Endothelial cell of umbilical vein (primary cell): Measurements from ENCODE around the gene MATN1. TPM values are rescaled to one million over a fixed set of nuclear protein-coding genes. Genes with fewer than 3 reads are reported as not detected.

ENCODE experiments used
- BruUV-seq: library from RNA; stranded (reverse); fragments of 400-500 nt; replicated peaks from 2 replicates; lab custom pipeline; 2021; lab: Mats Ljungman, UMichigan
- CTCF ChIA-PET: fragments of 300-600, 350-600 bp; sonication (Branson Sonifier 250); formaldehyde crosslinking; loops from one replicate; lab custom pipeline; 2021; ENCODE audit warnings: antibody characterized with exemption, inconsistent platforms; lab: Charles Lee
- POLR2A ChIA-PET: fragments of 300-600, 350-600 bp; sonication (Branson Sonifier 250); formaldehyde crosslinking; loops from one replicate; lab custom pipeline; 2021; ENCODE audit warnings: antibody characterized with exemption, inconsistent platforms; lab: Charles Lee
- DNase-seq: peaks from one replicate; pipeline ENCODE4 v3.0.0-alpha.2; 2011; ENCODE audit warnings: low read depth, low spot score
- FAIRE-seq: peaks from 2 replicates; lab custom pipeline; 2011; peaks lifted over from hg19 to GRCh38; lab: Jason Lieb, UNC
- H2AFZ ChIP-seq: 2 replicates; pipeline ENCODE4 v1.6.0; 2012; ENCODE audit warnings: low read depth, low read length, control low read depth, inconsistent platforms
- H3K27ac ChIP-seq: 2 replicates; pipeline ENCODE4 v1.5.1; 2011; ENCODE audit warnings: low read depth, mild to moderate bottlenecking, control low read depth, low read length, moderate library complexity; ENCODE audit not compliant: insufficient read depth
- H3K27me3 ChIP-seq, 2 experiments: 2 replicates each; pipeline versions ENCODE4 v1.6.0 to v1.6.1; 2011; ENCODE audit warnings: low read length in 2 of 2, mixed read lengths in 1 of 2; ENCODE audit not compliant: control insufficient read depth in 2 of 2, insufficient read depth in 2 of 2
- H3K36me3 ChIP-seq, 2 experiments: 2 replicates in 1 of 2; 3 replicates in 1 of 2; pipeline ENCODE4 v1.5.1; 2011; ENCODE audit warnings: low read length in 2 of 2, mild to moderate bottlenecking in 1 of 2, moderate library complexity in 1 of 2; ENCODE audit not compliant: control insufficient read depth in 2 of 2, insufficient read depth in 2 of 2; ENCODE audit errors: extremely low read depth in 1 of 2
- H3K4me1 ChIP-seq: 3 replicates; pipeline ENCODE4 v1.5.1; 2011; ENCODE audit warnings: mild to moderate bottlenecking, low read length; ENCODE audit not compliant: control insufficient read depth, insufficient read depth; ENCODE audit errors: extremely low read depth
- H3K4me2 ChIP-seq: 2 replicates; pipeline ENCODE4 v1.6.1; 2011; ENCODE audit warnings: low read length, control low read depth, mixed read lengths; ENCODE audit not compliant: insufficient read depth
- H3K4me3 ChIP-seq, 3 experiments: fragments of 200-600 bp in 1 of 3; sonication (generic), shearing (Covaris generic) in 1 of 3; replicated peaks in 1 of 3; 2 replicates each; pipeline ENCODE4 v1.5.1; 2011 to 2016; ENCODE audit warnings: control low read depth in 3 of 3, low read length in 3 of 3, mild to moderate bottlenecking in 2 of 3, inconsistent platforms in 1 of 3, low read depth in 1 of 3, moderate library complexity in 1 of 3; ENCODE audit not compliant: insufficient read depth in 1 of 3
- H3K79me2 ChIP-seq: 2 replicates; pipeline ENCODE4 v1.6.0; 2012; ENCODE audit warnings: low read length, inconsistent platforms; ENCODE audit not compliant: control insufficient read depth, insufficient read depth
- H3K9ac ChIP-seq: replicated peaks from 2 replicates; pipeline ENCODE3; 2011; ENCODE audit warnings: low read length, control low read depth; ENCODE audit not compliant: insufficient read depth; ENCODE audit errors: extremely low read depth
- H3K9me1 ChIP-seq: replicated peaks from 3 replicates; pipeline ENCODE4 v1.6.0; 2011; ENCODE audit warnings: mild to moderate bottlenecking, low read length; ENCODE audit not compliant: control insufficient read depth, insufficient read depth; ENCODE audit errors: extremely low read depth
- H3K9me3 ChIP-seq: replicated peaks from 2 replicates; pipeline ENCODE4 v1.5.1; 2012; ENCODE audit warnings: low read length, inconsistent platforms; ENCODE audit not compliant: control insufficient read depth, insufficient read depth
- H4K20me1 ChIP-seq: replicated peaks from 2 replicates; pipeline ENCODE3; 2011; ENCODE audit warnings: mild to moderate bottlenecking, low read length; ENCODE audit not compliant: control insufficient read depth, insufficient read depth; ENCODE audit errors: extremely low read depth
- CTCF ChIP-seq, 2 donors: IDR thresholded peaks; 1 replicate in 1 of 2; 2 replicates in 1 of 2; pipeline ENCODE4 v1.5.1; 2011; ENCODE audit warnings: low read length in 2 of 2, mild to moderate bottlenecking in 2 of 2, moderate library complexity in 2 of 2, control low read depth in 1 of 2, inconsistent platforms in 1 of 2, low read depth in 1 of 2; ENCODE audit not compliant: insufficient read depth in 1 of 2; ENCODE audit errors: extremely low read depth in 1 of 2
- EZH2 ChIP-seq: IDR thresholded peaks from 2 replicates; pipeline ENCODE4 v1.6.1; 2012; ENCODE audit warnings: borderline replicate concordance, low read depth, mild to moderate bottlenecking, moderate library complexity, low read length, inconsistent platforms; ENCODE audit not compliant: severe bottlenecking
- FOS ChIP-seq: IDR thresholded peaks from 2 replicates; pipeline ENCODE4 v1.6.1; 2011; ENCODE audit warnings: mild to moderate bottlenecking, low read length, moderate library complexity, borderline replicate concordance; ENCODE audit not compliant: insufficient read depth
- GATA2 ChIP-seq: IDR thresholded peaks from 2 replicates; pipeline ENCODE4 v1.7.0; 2011; ENCODE audit warnings: low read depth, mild to moderate bottlenecking, moderate library complexity, mixed read lengths, low read length; ENCODE audit not compliant: insufficient read length, insufficient read depth
- JUN ChIP-seq: IDR thresholded peaks from 2 replicates; pipeline ENCODE4 v1.6.1; 2011; ENCODE audit warnings: borderline replicate concordance, low read depth; ENCODE audit not compliant: insufficient read length, insufficient read depth
- MAX ChIP-seq: IDR thresholded peaks from 2 replicates; pipeline ENCODE4 v1.6.1; 2011; ENCODE audit not compliant: insufficient read depth, insufficient read length
- MYC ChIP-seq: IDR thresholded peaks from one replicate; pipeline ENCODE4 v1.6.1; 2011; ENCODE audit warnings: mild to moderate bottlenecking, low read depth, low read length
- POLR2A ChIP-seq: IDR thresholded peaks from 2 replicates; pipeline ENCODE4 v1.6.1; 2012; ENCODE audit warnings: low read depth, mild to moderate bottlenecking, control low read depth, low read length
- POLR2AphosphoS5 ChIP-seq: IDR thresholded peaks from 2 replicates; pipeline ENCODE4 v1.6.1; 2012; ENCODE audit warnings: low read depth, mild to moderate bottlenecking, control low read depth, low read length, moderate library complexity; ENCODE audit not compliant: insufficient read depth
- dilution Hi-C: fragments of 300-500 bp; cut with MboI; formaldehyde crosslinking; loops from one replicate; pipeline ENCODE4 v1.15.0; 2019; ENCODE audit warnings: low sequenced_read_pairs; ENCODE audit not compliant: extremely low pct_ligation_motif_present
- intact Hi-C: fragments of 100-400 bp; cut with micrococcal nuclease; formaldehyde crosslinking; loops from one replicate; pipeline ENCODE4 v1.10.0; 2022
- polyA plus RNA-seq, 4 experiments: library from polyadenylated mRNA; depleted of rRNA in 3 of 4; stranded (reverse) in 3 of 4; unstranded in 1 of 4; fragments of >200 nt; gene quantifications; 2 replicates each; pipeline versions ENCODE4 v1.2.1 to v1.2.3, GENCODE V29; 2011 to 2012; ENCODE audit warnings: missing spikeins in 1 of 4
- total RNA-seq: library from RNA; stranded (reverse); gene quantifications from 2 replicates; pipeline ENCODE4 v1.2.3, GENCODE V29; 2021

The MATN1 gene
- total and polyA plus RNA-seq, 2 donors (not counting 3 experiments of a cell fraction or from before 2014, with no cell fraction given), result 0.29 to 0.36 TPM

DNA sequence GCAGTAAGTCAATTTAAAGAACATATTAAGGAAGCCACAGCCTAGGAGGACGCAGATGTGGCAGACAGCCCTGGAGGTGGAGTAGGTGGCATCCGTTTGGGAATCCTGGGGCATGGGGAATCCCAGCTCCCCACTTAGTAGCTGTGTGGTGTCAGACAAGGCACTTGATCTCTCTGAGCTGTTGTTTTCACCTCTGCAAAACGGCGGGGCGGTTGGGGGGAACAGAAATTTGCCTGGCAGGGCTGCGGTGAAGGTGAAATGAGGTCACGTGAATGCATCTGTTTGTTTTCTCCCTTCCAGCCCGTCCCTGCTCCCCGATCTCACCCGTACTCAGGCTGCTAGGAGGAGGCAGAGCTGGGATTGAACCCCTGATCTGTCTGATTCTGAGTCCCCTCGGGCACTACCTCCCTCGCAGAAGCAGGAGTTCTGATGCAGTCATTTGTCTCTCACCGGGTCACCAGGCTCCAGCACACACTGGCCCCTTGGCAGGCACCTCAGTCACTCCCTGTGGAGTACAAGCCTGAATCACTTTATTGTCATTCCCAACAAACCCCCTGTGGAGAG is 36.4 kb upstream of the MATN1 start:
- CTCF ChIA-PET, result interaction anchor here (2.1 kb wide), 1 partner anchor 41 kb away, joined by 8 read pairs; no protein-coding TSS in a partner anchor
- H3K27ac ChIP-seq, result no peak overlapping the region

More for the DNA sequence above, 36.4 kb upstream of the MATN1 start:
- Histone ChIP-seq H3K4me1 (peaks cover 27% of the 10 kb centered on the region), H3K36me3 (no peaks in the 10 kb centered on the region), H3K9me3 (no peaks in the 10 kb centered on the region), H3K27me3 (no peaks in the 10 kb centered on the region), H4K20me1 (no peaks in the 10 kb centered on the region), H3K79me2 (peaks cover 15% of the 10 kb centered on the region), H3K4me3 (no peak overlapping the region), H3K9ac (no peak overlapping the region), H3K9me1 (no peaks in the 10 kb centered on the region), H3K4me2 (no peak overlapping the region), H2AFZ (no peak overlapping the region)
- TF ChIP-seq FOS, result no peak
- no peak for TF ChIP-seq POLR2AphosphoS5
- TF ChIP-seq CTCF (IDR thresholded peaks at IDR 0.05; ENCODE audit: extremely low read depth in 1 of 2, insufficient read depth in 1 of 2, low read depth in 1 of 2, low read length in 2 of 2), result no peak
- TF ChIP-seq GATA2, result no peak
- TF ChIP-seq JUN, result no peak
- no peak for TF ChIP-seq MAX
- no peak for TF ChIP-seq POLR2A
- TF ChIP-seq EZH2, result no peak
- TF ChIP-seq MYC, result no peak
- dilution Hi-C loops, result no loop called here
- intact Hi-C loops, result no loop called here
- FAIRE-seq (no peak), DNase-seq (no peak)
- POLR2A ChIA-PET, result no interaction called here
- BruUV-seq, result no TSS peak
